Dendritic cell treated with granulocyte-macrophage colony-stimulating factor and Interleukin-4, amounts not matched to agents 40 ng/mL and 50 ng/mL, for 4 days (primary cell): ENCODE data around the gene CTNND2.
"Not testable (repeated sequence)": the region's sequence is repeated elsewhere in the genome, so short reads cannot be mapped to it uniquely, and the experiment has no call there.

Source experiments
- H3K27ac Mint-ChIP-seq: one replicate; pipeline ENCODE4 v1.8.0; 2022; ENCODE audit warnings: mild to moderate bottlenecking, mixed read lengths
- H3K27me3 Mint-ChIP-seq: one replicate; pipeline ENCODE4 v1.8.0; 2022; ENCODE audit warnings: mild to moderate bottlenecking, mixed read lengths
- H3K36me3 Mint-ChIP-seq: one replicate; pipeline ENCODE4 v1.8.0; 2022; ENCODE audit warnings: low read depth, mixed read lengths
- H3K4me1 Mint-ChIP-seq: one replicate; pipeline ENCODE4 v1.8.0; 2022; ENCODE audit warnings: low read depth, mixed read lengths
- H3K4me3 Mint-ChIP-seq: one replicate; pipeline ENCODE4 v1.8.0; 2022; ENCODE audit warnings: mild to moderate bottlenecking, moderate library complexity, mixed read lengths
- H3K9me3 Mint-ChIP-seq: one replicate; pipeline ENCODE4 v1.8.0; 2022; ENCODE audit warnings: mixed read lengths
- intact Hi-C: fragments of 100-400 bp; cut with micrococcal nuclease; formaldehyde crosslinking; loops from one replicate; pipeline ENCODE4 v1.15.0; 2022

The CTNND2 gene

DNA sequence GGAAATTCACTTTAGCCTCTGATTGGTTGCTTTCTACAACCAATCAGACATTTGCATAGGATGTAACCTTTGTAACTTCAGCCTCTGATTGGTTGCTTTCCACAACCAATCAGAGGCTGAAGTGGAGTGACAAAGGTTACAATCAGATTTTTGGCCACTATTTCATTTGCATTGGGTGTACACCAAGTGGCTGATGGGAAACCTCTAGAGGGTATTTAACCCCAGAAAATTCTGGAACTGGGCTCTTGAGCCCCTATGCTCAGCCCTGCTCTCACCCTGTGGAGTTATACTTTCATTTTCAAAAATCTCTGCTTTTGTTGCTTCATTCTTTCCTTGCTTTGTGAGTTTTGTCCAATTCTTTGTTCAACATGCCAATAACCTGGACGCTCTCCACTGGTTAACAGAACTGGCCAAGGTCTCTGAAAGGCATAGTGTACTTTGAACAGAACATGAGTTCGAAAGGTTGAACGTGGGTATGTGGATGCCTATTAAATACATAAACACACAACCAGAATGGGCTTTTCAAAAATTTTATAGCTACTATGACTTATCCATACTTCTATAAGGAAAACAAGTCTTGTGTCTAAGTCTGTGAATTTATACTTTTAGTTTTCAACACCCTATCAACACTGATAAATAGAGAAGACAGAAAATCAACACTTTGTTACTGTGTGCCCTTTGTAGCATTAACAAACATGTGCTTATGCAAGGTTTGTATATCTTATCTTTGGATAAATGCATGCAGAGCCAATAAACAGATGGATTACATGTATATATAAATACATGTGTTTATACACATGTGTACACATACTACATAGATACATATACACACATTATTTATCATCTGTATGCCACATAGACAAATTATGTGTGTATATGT, 568.1 kb downstream of the CTNND2 start:
- intact Hi-C loops: no loop called here
- H3K4me3 Mint-ChIP-seq: no peak overlapping the region
- H3K36me3 Mint-ChIP-seq: no peaks in the 10 kb centered on the region
- no peaks in the 10 kb centered on the region for H3K4me1 Mint-ChIP-seq
- peaks cover 21% of the 10 kb centered on the region for H3K27me3 Mint-ChIP-seq
- no peaks in the 10 kb centered on the region for H3K9me3 Mint-ChIP-seq
- H3K27ac Mint-ChIP-seq: no peak overlapping the region

DNA sequence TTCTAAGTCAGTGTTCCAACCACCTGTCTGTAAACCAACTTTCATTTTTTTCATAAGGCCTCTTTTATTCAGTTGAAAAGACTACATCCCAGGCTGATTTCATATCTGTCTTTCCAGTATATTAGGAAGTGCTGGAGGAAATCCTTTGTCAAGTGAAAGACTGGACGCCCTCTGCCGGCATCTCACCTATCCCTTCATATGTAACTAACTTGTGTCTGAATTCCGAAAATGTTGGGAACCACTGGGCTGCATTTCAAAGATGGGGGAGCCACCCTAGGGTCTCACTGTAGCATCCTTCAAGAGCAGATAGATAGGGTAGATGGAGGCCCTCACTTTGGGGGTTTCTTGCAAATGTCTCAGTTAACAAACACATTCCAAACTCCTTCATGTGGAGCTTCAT, 569.8 kb downstream of the CTNND2 start:
- H3K4me1 Mint-ChIP-seq: no peaks in the 10 kb centered on the region
- H3K36me3 Mint-ChIP-seq: no peaks in the 10 kb centered on the region
- H3K4me3 Mint-ChIP-seq: no peak overlapping the region
- H3K27ac Mint-ChIP-seq: no peak overlapping the region
- peaks cover 18% of the 10 kb centered on the region for H3K27me3 Mint-ChIP-seq
- no peaks in the 10 kb centered on the region for H3K9me3 Mint-ChIP-seq
- intact Hi-C loops: no loop called here

DNA sequence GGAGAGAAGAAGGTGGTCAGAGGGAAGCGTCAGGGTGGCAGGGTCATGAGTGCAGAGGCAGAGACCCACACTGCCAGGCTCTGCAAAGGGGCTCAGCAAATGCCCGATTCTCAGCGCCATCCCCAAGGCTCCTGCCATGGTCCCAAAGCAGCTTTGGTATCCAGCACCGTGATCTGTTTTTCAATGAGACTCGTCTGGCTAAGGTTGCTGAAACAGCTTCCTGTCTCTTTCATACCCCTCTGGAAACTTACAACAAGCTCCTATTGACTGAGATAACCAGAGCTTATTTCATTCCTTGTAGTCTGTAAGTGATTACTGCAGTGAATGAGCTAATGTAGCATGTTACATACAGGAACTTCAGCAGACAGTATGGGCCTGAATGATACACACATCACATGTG, 574.6 kb downstream of the CTNND2 start:
- Mint-ChIP-seq H3K36me3 (no peaks in the 10 kb centered on the region), H3K4me1 (no peaks in the 10 kb centered on the region), H3K4me3 (no peak overlapping the region), H3K9me3 (no peaks in the 10 kb centered on the region), H3K27ac (no peak overlapping the region), H3K27me3 (peaks cover 6% of the 10 kb centered on the region)
- intact Hi-C loops: no loop called here

DNA sequence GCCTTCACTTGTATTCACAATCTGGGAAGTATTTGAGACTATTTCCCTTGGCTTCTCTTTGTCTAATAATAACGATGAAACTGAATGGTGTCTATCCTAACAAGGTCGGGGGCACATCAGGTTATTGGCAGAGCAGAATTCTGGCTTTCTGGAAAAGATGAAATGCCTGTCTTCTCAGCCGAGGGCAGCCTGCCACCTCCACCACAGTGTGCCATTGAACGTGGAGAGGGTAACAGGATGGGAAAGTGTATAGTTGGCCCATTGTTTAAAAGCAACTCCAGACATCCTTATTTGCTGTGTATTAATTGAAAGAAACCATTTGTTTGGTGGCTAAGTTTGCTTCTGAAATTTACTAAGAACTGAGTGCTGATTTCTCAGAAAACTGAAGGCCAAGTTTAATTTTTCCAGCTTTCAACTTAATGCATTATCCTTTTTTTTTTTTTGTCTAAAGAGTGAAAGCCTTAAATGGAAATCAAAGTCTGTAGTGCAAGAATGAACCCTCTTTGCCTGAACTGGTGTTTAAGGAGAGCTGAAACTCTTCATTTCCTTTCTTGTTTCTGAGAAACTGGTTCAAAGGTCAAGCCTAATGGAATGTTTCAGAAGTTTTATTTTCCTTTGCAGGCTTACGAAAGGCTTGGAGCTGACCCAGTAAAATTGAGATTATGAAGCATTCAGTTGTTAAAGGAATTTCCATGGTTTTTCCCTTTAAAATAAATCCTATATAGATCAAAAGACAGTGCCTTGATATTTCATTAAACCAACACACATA, 579.5 kb downstream of the CTNND2 start:
- intact Hi-C loops: no loop called here
- no peaks in the 10 kb centered on the region for H3K9me3 Mint-ChIP-seq
- no peaks in the 10 kb centered on the region for H3K36me3 Mint-ChIP-seq
- H3K27me3 Mint-ChIP-seq: no peaks in the 10 kb centered on the region
- H3K4me3 Mint-ChIP-seq: no peak overlapping the region
- peaks cover 25% of the 10 kb centered on the region for H3K4me1 Mint-ChIP-seq
- no peak overlapping the region for H3K27ac Mint-ChIP-seq

DNA sequence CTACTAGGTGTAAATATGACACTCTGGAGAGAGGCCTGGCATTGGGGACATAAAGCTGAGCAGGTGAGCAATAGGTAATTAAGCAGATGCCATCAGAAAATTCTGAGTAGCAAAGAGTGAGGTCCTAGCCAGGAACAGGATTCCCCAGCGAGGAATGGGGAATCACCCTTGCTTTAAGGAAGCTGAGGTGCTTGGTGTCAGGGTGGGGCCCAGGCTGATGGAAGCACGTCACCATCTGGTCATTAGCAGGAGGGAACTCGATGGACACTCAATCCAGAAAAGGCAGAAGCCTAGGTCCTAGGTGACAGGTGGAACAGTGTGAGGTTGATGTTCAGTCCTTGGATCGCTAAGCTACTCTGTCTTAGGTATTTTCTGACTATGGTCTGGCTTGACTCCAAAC, 580.5 kb downstream of the CTNND2 start:
- no peak overlapping the region for H3K27ac Mint-ChIP-seq
- H3K4me3 Mint-ChIP-seq: no peak overlapping the region
- intact Hi-C loops: no loop called here
- H3K4me1 Mint-ChIP-seq: peaks cover 25% of the 10 kb centered on the region
- H3K27me3 Mint-ChIP-seq: no peaks in the 10 kb centered on the region
- no peaks in the 10 kb centered on the region for H3K36me3 Mint-ChIP-seq
- no peaks in the 10 kb centered on the region for H3K9me3 Mint-ChIP-seq

DNA sequence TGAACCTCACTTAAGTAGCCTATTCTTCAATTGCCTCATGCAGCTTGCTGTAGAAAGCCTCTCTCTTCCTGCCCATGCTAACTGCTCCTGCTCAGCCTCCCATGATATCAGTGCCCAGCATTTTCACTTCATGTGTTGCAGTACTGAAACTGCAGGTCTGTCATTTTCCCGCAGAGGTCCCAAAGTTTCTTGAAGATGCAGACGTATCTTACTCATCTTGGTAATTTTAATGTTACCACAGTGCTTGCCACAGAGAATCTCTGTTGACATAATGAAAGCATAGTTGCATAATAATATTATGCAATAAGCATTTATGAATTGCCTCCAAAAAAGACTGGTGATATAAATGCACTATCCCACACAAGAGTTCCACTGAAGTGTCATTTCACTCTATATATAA, 582.1 kb downstream of the CTNND2 start:
- H3K27me3 Mint-ChIP-seq: no peaks in the 10 kb centered on the region
- H3K4me3 Mint-ChIP-seq: no peak overlapping the region
- intact Hi-C loops: no loop called here
- H3K27ac Mint-ChIP-seq: no peak overlapping the region
- H3K4me1 Mint-ChIP-seq: peaks cover 25% of the 10 kb centered on the region
- H3K9me3 Mint-ChIP-seq: no peaks in the 10 kb centered on the region
- H3K36me3 Mint-ChIP-seq: no peaks in the 10 kb centered on the region

DNA sequence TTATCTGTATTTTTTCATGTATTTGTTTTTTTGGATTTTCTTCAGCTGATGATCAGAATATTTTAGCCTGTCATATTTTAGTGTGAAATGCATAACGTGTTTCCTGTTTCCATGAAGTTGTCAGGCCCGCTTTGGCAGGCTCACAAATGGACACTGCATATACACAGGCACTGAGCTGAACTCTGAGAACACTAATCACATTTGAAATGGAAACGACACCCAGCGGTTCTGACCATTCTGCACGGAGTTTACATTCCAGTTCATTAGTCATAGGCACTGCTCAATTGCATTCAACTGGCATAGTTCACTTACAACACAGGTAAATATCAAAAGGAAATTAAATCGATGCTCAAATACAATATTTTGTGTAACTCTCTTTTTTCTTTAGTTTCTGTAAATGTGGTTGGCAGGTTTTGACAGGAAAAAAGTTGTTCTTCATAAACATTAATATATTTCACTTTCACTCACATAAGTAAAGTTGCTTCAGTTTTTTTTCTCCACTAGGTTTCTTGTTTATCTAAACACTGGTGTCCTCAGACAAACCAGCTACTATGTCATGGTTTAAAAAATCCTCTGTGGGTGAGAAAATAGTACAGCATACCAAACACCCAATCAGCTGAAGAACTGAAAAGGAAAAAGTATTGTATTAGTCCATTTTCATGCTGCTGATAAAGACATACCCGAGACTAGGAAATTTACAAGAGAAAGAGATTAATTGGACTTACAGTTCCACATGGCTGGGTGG, 584.2 kb downstream of the CTNND2 start:
- Mint-ChIP-seq H3K4me1 (peaks cover 25% of the 10 kb centered on the region), H3K36me3 (no peaks in the 10 kb centered on the region), H3K4me3 (no peak overlapping the region), H3K27ac (no peak overlapping the region), H3K27me3 (no peaks in the 10 kb centered on the region), H3K9me3 (no peaks in the 10 kb centered on the region)
- intact Hi-C loops: no loop called here

DNA sequence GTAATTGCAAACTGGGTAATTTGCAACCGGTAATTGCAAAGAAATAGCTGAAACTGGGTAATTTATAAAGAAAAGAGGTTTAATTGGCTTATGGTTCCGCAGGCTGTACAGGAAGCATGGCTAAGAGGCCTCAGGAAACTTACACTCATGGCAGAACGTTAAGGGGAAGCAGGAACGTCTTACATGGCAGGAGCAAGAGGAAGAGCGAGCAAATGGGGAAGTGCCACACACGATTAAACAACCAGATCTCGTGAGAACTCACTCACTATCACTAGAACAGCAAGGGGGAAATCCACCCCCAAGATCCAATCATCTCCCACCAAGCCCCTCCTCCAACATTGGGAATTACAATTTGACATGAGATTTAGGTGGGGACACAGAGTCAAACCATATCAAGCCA, 590.6 kb downstream of the CTNND2 start:
- H3K27ac Mint-ChIP-seq, H3K27me3 Mint-ChIP-seq, H3K4me1 Mint-ChIP-seq, intact Hi-C loops, H3K4me3 Mint-ChIP-seq, H3K9me3 Mint-ChIP-seq, H3K36me3 Mint-ChIP-seq: not testable (repeated sequence)

DNA sequence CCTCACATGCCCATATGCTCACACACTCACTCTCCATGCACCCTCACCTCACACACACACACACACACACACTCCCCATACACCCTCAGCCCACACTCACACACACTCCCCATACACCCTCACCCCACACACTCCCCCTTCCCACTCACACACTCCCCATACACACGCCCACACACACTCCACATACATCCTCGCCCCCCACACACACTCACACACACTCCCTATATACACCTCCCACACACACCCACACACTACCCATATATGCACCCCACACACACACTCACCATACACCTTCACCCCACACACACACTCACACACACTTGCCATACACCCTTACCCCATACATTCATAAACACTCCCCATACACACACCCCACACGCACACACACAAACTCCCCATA, 592.5 kb downstream of the CTNND2 start:
- Mint-ChIP-seq H3K4me1 (no peaks in the 10 kb centered on the region), H3K27ac (no peak overlapping the region), H3K9me3 (no peaks in the 10 kb centered on the region), H3K36me3 (no peaks in the 10 kb centered on the region), H3K27me3 (no peaks in the 10 kb centered on the region), H3K4me3 (no peak overlapping the region)
- intact Hi-C loops: no loop called here

DNA sequence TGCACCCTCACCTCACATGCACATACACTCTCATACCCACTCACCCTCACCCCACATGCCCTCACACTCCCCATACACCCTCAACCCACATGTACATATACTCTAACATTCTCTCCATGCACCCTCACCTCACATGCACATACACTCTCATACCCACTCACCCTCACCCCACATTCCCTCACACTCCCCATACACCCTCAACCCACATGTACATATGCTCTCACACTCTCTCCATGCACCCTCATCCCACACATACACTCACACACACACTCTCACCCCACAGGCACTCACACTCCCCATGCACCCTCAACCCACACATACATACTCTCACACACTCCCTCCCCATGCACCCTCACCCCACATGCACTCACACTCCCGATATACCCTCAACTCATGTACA, 593.0 kb downstream of the CTNND2 start:
- Mint-ChIP-seq H3K27me3 (no peaks in the 10 kb centered on the region), H3K9me3 (no peaks in the 10 kb centered on the region), H3K4me1 (no peaks in the 10 kb centered on the region), H3K36me3 (no peaks in the 10 kb centered on the region), H3K4me3 (no peak overlapping the region), H3K27ac (no peak overlapping the region)
- intact Hi-C loops: no loop called here

DNA sequence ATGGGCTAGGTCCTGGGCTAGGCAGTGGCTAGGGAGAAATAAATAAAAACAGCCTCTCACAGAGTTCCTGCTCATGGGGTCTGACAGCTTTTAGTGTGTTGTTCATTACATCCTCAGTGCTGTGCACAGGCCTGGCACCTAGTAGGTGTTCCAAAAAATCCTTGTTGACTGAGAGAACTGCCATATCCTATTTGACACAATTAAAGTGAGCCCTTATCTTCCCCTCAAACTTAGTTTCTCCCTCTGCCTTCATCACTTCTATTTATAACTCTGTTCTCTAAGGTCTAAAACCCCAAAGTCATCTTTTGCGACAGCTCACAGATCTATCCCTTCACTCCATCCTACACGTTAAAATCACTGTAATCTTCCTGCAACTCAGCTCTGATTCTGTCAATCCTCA, 594.1 kb downstream of the CTNND2 start:
- H3K36me3 Mint-ChIP-seq: no peaks in the 10 kb centered on the region
- H3K27ac Mint-ChIP-seq: no peak overlapping the region
- intact Hi-C loops: no loop called here
- no peaks in the 10 kb centered on the region for H3K27me3 Mint-ChIP-seq
- H3K4me3 Mint-ChIP-seq: no peak overlapping the region
- no peaks in the 10 kb centered on the region for H3K4me1 Mint-ChIP-seq
- no peaks in the 10 kb centered on the region for H3K9me3 Mint-ChIP-seq

DNA sequence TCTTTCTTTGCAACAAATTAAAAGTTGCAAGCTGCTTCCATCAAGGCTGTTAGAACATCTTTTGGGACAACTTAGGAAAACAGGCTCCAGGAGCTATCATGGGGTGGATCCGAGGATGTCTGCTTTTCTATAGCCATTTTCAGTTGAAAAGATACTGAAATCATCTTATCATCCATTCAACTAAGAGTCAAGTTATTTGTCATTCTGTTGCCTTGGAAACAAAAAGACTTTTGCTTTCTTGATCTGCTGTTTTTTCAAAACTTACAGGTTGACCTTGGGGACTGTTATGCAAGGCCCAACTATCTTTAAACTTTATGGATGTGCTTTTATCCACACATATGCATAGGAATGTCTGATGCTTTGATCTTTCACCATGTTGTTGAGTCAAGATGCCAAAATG, 597.9 kb downstream of the CTNND2 start:
- intact Hi-C loops: no loop called here
- no peaks in the 10 kb centered on the region for H3K36me3 Mint-ChIP-seq
- H3K27ac Mint-ChIP-seq: no peak overlapping the region
- no peaks in the 10 kb centered on the region for H3K27me3 Mint-ChIP-seq
- H3K4me3 Mint-ChIP-seq: no peak overlapping the region
- no peaks in the 10 kb centered on the region for H3K9me3 Mint-ChIP-seq
- peaks cover 18% of the 10 kb centered on the region for H3K4me1 Mint-ChIP-seq

DNA sequence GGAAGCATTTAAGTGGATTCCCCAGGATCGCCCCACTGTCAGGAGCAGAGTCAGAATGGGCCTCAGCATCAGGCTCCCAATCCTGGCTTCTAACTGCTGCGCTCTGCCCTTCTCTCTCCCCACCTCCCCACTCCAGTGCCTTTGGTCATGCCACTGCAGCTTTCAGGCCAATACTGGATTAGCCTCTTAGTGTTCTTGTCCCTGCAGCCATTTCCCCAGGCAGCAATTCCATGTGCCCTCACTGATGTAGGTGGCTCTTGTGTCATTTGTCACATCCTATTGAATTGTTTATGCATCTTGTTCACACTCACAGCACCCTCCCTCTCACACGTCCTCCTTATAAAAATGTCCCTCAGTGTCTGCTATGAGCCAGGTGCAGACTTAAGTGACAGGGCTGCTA, 599.0 kb downstream of the CTNND2 start:
- no peaks in the 10 kb centered on the region for H3K27me3 Mint-ChIP-seq
- H3K4me1 Mint-ChIP-seq: peaks cover 27% of the 10 kb centered on the region
- H3K9me3 Mint-ChIP-seq: no peaks in the 10 kb centered on the region
- H3K27ac Mint-ChIP-seq: no peak overlapping the region
- intact Hi-C loops: no loop called here
- no peak overlapping the region for H3K4me3 Mint-ChIP-seq
- H3K36me3 Mint-ChIP-seq: no peaks in the 10 kb centered on the region

DNA sequence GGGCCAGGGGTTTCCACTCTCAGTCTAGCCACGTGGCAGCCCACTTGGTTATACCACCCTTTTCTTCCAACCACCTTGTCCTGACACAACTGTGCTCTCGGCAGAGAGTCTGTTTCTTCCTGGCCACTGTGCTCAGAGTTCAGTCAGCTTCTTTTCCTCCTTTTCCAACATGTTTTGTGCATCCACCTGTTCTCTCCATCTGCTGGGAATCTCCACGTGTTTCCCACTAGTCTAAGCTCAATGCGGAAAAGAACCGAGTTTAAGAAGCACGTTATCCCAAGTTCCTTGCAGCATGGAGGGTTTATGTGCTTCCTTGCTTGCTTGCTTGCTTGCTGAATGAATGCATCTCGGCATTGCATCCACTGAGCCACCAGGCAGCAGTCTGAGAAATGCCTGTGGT, 599.6 kb downstream of the CTNND2 start:
- Mint-ChIP-seq H3K9me3 (no peaks in the 10 kb centered on the region), H3K27ac (no peak overlapping the region), H3K4me3 (no peak overlapping the region), H3K36me3 (no peaks in the 10 kb centered on the region), H3K27me3 (no peaks in the 10 kb centered on the region), H3K4me1 (peaks cover 27% of the 10 kb centered on the region)
- intact Hi-C loops: no loop called here
